T-helper 1 cell treated with Interleukin-12 subunit alpha and Interleukin-12 subunit beta and Interleukin-4 antibody, amounts not matched to agents 30 μg/mL and 1 μg/mL, for 36 hours (primary cell): ENCODE data around the gene TIAL1.

Source experiments
- H3K27ac Mint-ChIP-seq: one replicate; pipeline ENCODE4 v1.8.0; 2021; ENCODE audit warnings: mild to moderate bottlenecking, mixed read lengths
- H3K27me3 Mint-ChIP-seq: one replicate; pipeline ENCODE4 v1.8.0; 2021; ENCODE audit warnings: low read depth, mixed read lengths
- H3K36me3 Mint-ChIP-seq: one replicate; pipeline ENCODE4 v1.8.0; 2021; ENCODE audit warnings: low read depth, mixed read lengths
- H3K4me1 Mint-ChIP-seq: one replicate; pipeline ENCODE4 v1.8.0; 2021; ENCODE audit warnings: low read depth, mixed read lengths
- H3K4me3 Mint-ChIP-seq: one replicate; pipeline ENCODE4 v1.8.0; 2021; ENCODE audit warnings: mild to moderate bottlenecking, moderate library complexity, mixed read lengths
- H3K9me3 Mint-ChIP-seq: one replicate; pipeline ENCODE4 v1.8.0; 2021; ENCODE audit warnings: mixed read lengths

The TIAL1 gene, protein sequence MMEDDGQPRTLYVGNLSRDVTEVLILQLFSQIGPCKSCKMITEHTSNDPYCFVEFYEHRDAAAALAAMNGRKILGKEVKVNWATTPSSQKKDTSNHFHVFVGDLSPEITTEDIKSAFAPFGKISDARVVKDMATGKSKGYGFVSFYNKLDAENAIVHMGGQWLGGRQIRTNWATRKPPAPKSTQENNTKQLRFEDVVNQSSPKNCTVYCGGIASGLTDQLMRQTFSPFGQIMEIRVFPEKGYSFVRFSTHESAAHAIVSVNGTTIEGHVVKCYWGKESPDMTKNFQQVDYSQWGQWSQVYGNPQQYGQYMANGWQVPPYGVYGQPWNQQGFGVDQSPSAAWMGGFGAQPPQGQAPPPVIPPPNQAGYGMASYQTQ

DNA sequence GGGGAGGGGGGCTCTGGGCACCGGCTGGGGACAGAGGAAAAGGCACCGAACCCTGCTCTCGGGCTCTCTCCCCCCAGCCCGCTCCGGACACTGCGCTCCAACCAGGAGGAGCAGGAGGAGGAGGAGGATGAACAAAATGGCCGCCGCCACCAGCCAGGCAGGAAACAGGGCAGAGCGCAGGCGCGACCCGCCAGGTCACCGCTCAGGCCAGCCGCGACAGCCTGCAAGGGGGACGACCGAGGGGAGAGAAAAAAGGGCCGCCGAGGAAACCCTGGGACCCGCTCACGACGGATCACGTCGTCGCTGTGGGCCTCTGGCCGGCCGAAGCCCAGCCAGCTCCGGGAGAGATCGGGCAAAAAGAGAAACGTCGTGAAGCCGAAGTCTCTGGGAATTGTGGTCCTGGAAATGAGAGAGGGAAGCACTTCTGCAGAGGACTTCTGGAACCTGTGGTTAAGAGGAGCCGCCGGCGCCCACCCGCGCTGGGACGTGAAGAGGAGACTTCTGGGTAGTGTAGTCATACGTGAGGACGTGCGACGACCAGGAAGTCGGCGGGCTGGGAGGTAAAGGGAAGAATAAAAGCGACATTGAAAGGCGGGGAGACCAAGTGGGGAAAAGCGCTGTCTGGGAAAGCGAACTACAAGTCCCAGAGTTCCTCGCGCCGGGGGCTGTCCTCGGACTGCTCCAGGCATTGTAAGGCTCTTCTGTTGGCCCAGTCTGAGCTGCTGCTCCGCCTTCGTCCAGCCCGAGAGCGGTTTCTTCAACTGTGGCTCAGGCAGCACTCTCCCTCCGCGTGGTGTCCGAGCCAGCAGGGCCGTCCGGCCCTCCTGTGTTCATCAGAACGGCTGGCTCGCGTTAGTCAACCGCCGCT lies at the start of gene TIAL1:
Gene TIAL1 (minus strand): TSS at position 428 of the 868 bp plus-strand sequence. CDS start 499 bp downstream, outside the sequence.
- Mint-ChIP-seq H3K36me3 (peaks cover 26% of the 10 kb centered on the region), H3K27ac (peak within 1 kb of the TSS; percentile 96), H3K4me3 (peak within 1 kb of the TSS; percentile 96), H3K9me3 (no peaks in the 10 kb centered on the region), H3K4me1 (peaks cover 43% of the 10 kb centered on the region), H3K27me3 (no peaks in the 10 kb centered on the region)

DNA sequence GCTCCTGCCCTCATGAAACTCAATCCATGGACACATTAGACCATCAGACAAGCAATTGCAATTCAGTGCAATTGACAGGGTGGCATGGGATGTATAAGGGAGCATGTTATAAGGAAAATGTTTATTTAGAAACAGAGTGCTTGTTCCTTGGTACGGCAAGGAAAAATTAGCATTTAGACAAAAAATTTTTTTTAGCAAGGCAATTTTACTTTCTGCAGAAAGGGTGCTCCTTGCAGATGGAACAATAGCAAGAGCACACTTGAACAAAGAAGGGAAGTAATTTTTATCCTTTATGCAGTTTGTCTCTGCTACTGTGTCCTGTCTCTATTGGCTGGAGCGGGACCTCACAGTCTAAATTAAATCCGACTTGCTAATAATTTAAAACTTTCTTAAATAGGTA lies 48.2 kb upstream of the TIAL1 start:
- H3K36me3 Mint-ChIP-seq, result peaks cover 5% of the 10 kb centered on the region
- H3K4me1 Mint-ChIP-seq, result peaks cover 15% of the 10 kb centered on the region
- H3K27me3 Mint-ChIP-seq, result peaks cover 11% of the 10 kb centered on the region
- no peak overlapping the region for H3K4me3 Mint-ChIP-seq
- H3K27ac Mint-ChIP-seq, result no peak overlapping the region
- H3K9me3 Mint-ChIP-seq, result no peaks in the 10 kb centered on the region

DNA sequence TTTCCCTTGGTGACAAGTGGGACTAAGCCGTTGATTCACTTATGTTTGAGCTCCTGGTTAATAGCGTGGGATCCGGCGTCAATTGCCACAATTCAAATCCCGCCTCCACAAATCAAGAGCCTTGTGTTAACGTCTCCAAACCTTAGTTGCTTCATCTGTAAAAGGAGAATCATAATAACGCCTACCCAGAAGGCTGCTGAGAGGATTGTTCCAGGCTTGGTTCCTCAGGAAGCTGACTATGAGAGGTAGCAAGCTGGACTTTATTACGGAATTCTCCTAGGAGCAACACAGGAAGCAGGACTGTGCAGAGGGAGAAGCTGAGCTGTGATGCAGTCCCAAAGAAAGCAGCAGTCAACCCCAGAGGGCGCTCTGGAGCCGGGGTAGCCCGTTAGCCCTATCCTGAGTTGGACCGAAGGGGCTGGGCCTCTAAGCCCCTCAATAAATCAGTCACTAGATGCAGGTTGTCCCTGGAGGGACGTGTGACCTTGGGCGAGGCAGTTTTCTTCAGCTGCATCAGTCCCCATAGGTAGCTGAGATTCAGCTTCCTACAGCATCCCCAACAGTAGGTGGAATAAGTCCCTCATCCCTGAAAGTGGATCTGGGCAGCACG lies 47.5 kb upstream of the TIAL1 start:
- Mint-ChIP-seq H3K27me3 (peaks cover 11% of the 10 kb centered on the region), H3K9me3 (no peaks in the 10 kb centered on the region), H3K4me3 (no peak overlapping the region), H3K36me3 (peaks cover 5% of the 10 kb centered on the region), H3K27ac (no peak overlapping the region), H3K4me1 (peaks cover 13% of the 10 kb centered on the region)

DNA sequence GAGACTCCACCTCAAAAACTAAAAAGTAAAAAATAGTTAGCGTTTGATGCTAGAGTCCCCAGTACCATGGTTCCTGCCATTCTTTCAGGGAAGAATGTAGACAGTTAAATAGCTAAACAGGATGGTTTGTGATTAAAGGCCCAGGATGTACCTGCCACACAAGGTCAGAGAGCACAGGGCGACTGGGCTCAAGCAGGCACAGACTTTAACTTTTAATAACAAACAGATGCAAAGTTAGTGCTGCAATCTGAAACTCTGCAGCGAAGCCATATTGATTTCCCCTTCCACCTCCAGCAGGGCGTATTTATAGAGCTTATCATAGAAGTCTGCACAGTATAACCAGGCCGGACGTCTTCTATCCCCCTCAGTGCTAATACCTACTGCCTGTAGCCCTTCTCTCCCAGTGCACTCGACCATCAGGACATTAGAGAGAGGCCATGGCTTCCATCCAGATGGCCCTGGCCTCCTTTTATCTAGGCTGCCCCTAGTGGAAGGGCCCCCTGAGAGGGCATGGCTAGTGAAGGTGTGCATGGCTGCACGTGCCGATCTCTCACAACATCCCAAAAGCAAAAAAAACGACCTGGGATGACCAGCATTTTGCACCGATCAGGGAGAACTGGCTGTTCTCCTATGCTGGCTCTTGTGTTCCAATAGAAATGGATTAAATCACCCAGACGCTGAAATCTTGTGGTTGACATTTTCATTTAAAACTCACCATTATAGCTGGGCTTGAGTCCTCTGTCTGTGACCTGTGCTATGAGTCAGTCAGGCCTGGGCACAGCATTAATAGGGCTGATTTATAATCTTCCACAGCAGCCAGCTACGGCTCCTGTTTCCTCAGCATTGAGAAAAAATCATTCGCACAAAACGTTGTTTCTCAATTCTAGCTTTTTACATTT lies 46.8 kb upstream of the TIAL1 start:
- Mint-ChIP-seq H3K36me3 (peaks cover 5% of the 10 kb centered on the region), H3K9me3 (no peaks in the 10 kb centered on the region), H3K4me3 (no peak overlapping the region), H3K4me1 (peaks cover 13% of the 10 kb centered on the region), H3K27me3 (peaks cover 11% of the 10 kb centered on the region), H3K27ac (no peak overlapping the region)

DNA sequence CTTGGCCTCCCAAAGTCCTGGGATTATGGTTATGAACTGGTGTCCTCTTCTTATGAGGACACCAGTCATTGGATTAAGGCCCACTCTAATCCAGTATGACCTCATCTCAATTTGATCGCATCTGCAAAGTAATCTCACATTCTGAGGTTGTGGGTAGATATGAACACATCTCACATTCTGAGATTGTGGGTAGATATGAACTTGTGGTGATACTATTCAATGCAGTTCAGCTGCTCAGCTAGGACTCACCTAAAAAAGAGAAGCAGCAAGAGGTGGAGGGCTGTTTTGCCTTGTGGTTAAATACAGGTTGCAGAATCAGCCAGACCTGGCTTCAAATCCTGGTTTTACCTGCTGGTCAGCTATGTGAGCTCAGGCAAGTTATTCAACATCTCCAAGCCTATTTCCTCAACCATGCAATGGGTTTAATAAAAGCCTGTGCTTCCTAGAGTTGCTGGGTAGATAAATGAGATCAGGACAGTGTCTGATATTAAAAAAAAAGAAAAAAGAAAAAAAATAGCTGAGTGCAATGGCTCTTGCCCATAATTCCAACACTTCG lies 45.9 kb upstream of the TIAL1 start:
- H3K27me3 Mint-ChIP-seq, result peaks cover 11% of the 10 kb centered on the region
- no peaks in the 10 kb centered on the region for H3K9me3 Mint-ChIP-seq
- peaks cover 13% of the 10 kb centered on the region for H3K4me1 Mint-ChIP-seq
- no peak overlapping the region for H3K4me3 Mint-ChIP-seq
- no peak overlapping the region for H3K27ac Mint-ChIP-seq
- peaks cover 5% of the 10 kb centered on the region for H3K36me3 Mint-ChIP-seq

DNA sequence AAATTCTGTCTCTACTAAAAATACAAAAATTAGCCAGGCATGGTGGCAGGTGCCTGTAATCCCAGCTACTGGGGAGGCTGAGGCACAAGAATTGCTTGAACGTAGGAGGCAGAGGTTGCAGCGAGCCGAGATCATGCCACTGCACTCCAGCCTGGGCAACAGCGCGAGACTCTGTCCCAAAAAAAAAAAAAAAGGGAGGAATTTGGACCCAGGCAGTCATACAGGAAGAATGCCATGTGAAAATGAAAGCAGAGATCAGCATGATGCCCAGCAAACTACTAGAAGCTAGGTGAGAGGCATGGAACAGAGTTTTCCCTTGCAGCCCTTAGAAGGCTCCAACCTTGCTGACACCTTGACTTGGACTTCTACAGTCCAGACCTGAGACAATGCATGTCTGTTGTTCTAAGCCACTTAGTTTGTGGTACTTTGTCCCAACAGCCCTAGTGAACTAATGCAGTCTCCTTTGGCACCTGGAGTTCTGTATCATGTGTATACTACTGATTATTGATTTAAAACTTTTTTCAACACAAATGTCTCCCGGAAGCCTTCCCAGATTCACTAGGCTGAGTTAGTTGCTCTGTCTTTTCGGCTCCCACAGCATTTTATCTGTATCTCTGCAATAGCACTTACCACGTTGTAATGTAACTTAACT lies 44.2 kb upstream of the TIAL1 start:
- Mint-ChIP-seq H3K4me1 (peaks cover 11% of the 10 kb centered on the region), H3K27me3 (peaks cover 8% of the 10 kb centered on the region), H3K4me3 (no peak overlapping the region), H3K9me3 (no peaks in the 10 kb centered on the region), H3K36me3 (peaks cover 4% of the 10 kb centered on the region), H3K27ac (no peak overlapping the region)

DNA sequence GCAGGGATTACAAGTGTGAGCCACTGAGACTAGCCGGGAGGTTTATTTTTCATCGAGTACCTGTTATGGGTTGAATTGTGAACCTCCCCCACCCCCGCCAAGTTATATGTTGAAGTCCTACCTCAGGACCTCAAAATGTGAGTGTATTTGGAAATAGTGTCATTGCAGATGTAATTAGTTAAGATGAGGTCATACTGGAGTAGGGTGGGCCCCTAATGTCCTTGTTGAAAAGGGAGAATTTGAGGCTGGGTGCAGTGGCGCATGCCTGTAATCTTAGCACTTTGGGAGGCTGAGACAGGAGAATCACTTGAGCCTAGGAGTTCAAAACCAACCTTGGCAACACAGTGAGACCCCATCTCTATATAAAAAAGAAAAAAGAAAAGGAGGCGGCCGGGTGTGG lies 43.6 kb upstream of the TIAL1 start:
- H3K36me3 Mint-ChIP-seq, result peaks cover 2% of the 10 kb centered on the region
- no peaks in the 10 kb centered on the region for H3K9me3 Mint-ChIP-seq
- peaks cover 8% of the 10 kb centered on the region for H3K27me3 Mint-ChIP-seq
- no peak overlapping the region for H3K27ac Mint-ChIP-seq
- peaks cover 11% of the 10 kb centered on the region for H3K4me1 Mint-ChIP-seq
- H3K4me3 Mint-ChIP-seq, result no peak overlapping the region

DNA sequence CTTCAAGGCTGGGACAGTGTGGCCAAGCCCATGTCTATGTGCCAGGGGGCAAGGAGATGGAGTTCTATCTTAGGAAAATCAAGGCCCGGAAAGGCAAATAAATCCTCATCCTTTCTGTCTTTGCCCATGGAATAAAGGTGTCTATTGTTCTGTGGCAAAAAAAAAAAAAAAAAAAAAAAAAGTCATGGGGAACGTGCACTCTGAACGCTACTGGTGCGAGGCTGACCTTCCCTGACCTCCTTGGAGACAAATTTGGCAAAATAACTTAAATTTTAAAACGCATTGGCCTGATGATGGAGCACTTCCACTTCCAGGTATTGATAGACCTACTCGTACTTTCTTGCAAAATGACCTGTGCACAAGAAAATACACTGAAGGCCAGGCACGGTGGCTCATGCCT lies 42.2 kb upstream of the TIAL1 start:
- Mint-ChIP-seq H3K27ac (no peak overlapping the region), H3K27me3 (peaks cover 8% of the 10 kb centered on the region), H3K9me3 (no peaks in the 10 kb centered on the region), H3K4me1 (peaks cover 11% of the 10 kb centered on the region), H3K36me3 (peaks cover 2% of the 10 kb centered on the region), H3K4me3 (no peak overlapping the region)

DNA sequence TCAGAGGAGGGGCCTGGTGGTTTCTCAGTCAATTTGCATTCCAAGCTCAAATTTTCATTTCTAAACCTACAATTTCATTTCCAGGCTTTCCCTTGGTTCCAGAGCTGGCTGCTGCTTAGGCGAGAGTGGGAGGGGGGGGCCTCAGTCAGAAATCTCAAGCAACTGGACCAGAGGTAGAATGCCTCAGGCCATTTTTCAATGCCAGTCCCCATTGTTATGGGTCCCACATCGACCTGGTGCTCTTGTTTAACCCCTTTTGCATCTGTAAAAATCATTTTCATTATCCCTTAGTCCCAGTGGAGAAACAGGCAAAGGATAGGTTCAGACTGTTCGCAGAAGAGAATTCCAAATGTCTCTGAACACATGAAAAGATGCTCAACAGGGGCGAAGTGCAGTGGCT lies 40.9 kb upstream of the TIAL1 start:
- H3K4me1 Mint-ChIP-seq, result peaks cover 7% of the 10 kb centered on the region
- peaks cover under 1% of the 10 kb centered on the region for H3K36me3 Mint-ChIP-seq
- H3K27me3 Mint-ChIP-seq, result peaks cover 3% of the 10 kb centered on the region
- H3K4me3 Mint-ChIP-seq, result no peak overlapping the region
- H3K27ac Mint-ChIP-seq, result no peak overlapping the region
- H3K9me3 Mint-ChIP-seq, result no peaks in the 10 kb centered on the region

DNA sequence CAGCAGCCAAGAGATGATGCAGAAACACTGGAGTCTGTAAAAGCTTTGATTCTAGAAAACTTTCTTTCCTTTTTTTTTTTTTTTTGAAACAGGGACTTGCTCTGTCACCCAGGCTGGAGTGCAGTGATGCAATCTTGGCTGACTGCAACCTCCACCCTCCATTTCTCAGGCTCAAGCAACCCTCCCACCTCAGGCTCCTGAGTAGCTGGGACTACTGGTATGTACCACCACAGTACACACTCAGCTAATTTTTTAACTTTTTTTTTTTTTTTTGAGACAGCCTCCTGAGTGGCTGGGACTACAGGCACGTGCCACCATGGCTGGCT lies 37.4 kb upstream of the TIAL1 start:
- Mint-ChIP-seq H3K4me1 (no peaks in the 10 kb centered on the region), H3K27me3 (no peaks in the 10 kb centered on the region), H3K4me3 (no peak overlapping the region), H3K36me3 (no peaks in the 10 kb centered on the region), H3K27ac (no peak overlapping the region), H3K9me3 (no peaks in the 10 kb centered on the region)

DNA sequence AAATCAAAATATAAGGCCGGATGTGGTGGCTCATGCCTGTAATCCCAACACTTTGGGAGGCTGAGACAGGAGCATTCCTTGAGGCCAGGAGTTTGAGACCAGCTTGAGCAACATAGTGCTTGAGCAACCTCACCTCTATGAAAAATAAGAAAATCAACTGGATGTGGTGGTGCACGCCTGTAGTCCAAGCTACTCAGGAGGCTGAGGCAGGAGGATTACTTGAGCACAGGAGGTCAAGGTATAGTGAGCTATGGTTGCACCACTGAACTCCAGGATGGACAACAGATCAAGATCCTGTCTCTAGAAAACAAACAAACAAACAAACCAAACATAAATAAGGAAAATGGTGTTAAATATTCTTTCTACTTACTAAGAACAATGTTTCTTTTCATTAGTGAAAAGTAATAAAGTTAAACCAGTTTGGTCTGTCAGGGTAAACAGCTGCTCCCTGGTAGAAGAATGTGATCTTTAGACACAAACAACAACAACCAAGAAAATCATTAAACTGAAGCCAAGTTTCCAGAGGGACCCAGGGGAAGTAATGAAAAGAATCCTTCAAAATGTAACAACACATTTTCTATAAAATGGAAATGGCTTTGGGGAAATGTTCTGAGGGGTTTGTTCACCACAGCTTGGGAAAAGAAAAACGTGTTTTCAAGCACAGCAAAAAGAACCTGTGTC lies 36.9 kb upstream of the TIAL1 start:
- no peak overlapping the region for H3K27ac Mint-ChIP-seq

DNA sequence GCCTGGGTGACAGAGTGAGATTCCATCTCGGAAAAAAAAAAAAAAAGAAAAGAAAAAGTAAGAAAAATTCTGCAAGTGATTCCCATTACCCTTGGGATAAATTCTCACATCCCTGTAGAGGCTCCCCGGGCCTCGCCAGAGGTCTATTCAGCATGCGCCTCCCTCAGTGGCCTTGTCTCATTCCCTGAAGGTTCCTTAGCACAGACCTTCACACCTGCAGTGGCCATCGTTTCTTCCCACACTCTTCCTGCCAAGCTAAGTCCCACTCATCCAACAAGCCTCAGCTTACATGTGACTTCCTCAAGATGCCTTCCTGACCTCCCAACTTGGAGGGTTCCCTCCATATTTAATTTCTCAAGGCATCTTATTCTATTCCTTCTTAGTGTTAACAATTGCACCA lies 33.5 kb upstream of the TIAL1 start:
- no peaks in the 10 kb centered on the region for H3K27me3 Mint-ChIP-seq
- no peak overlapping the region for H3K4me3 Mint-ChIP-seq
- H3K4me1 Mint-ChIP-seq, result no peaks in the 10 kb centered on the region
- H3K36me3 Mint-ChIP-seq, result no peaks in the 10 kb centered on the region
- H3K9me3 Mint-ChIP-seq, result no peaks in the 10 kb centered on the region
- no peak overlapping the region for H3K27ac Mint-ChIP-seq

More for the DNA sequence above, 36.9 kb upstream of the TIAL1 start:
- Mint-ChIP-seq H3K36me3 (no peaks in the 10 kb centered on the region), H3K4me3 (no peak overlapping the region), H3K9me3 (no peaks in the 10 kb centered on the region), H3K4me1 (no peaks in the 10 kb centered on the region), H3K27me3 (no peaks in the 10 kb centered on the region)
